ENCODE measurements around the gene SIRT5. TPM values are rescaled to one million over a fixed set of nuclear protein-coding genes. Genes with fewer than 3 reads are reported as not detected.

The SIRT5 gene
- total RNA-seq, 2 experiments from 2014 or later: 15.9 to 16.3 TPM

- peaks cover 44% of the 10 kb centered on the region for H3K36me3 Mint-ChIP-seq
- H3K4me1 Mint-ChIP-seq: peaks cover 28% of the 10 kb centered on the region
- H3K27ac Mint-ChIP-seq: no peak overlapping the region
- H3K27me3 Mint-ChIP-seq: no peaks in the 10 kb centered on the region
- POLR2A ChIA-PET: no interaction called here
- no peak for ATAC-seq (ENCODE audit: low read depth)
- no peak overlapping the region for H3K4me3 Mint-ChIP-seq
- no peaks in the 10 kb centered on the region for H3K9me3 Mint-ChIP-seq
- no peak for DNase-seq
These were observed 64.2 kb downstream of the SIRT5 start for GRCh38 chr6:13638626-13639025.

GRCh38 chr6:13641315-13641714, 66.9 kb downstream of the SIRT5 start:
- H3K4me1 Mint-ChIP-seq: peaks cover 23% of the 10 kb centered on the region
- no peak overlapping the region for H3K4me3 Mint-ChIP-seq
- no peak overlapping the region for H3K27ac Mint-ChIP-seq
- ATAC-seq (ENCODE audit: low read depth): no peak
- no peaks in the 10 kb centered on the region for H3K27me3 Mint-ChIP-seq
- H3K9me3 Mint-ChIP-seq: no peaks in the 10 kb centered on the region
- peaks cover 36% of the 10 kb centered on the region for H3K36me3 Mint-ChIP-seq
- POLR2A ChIA-PET: no interaction called here
- no peak for DNase-seq

- no peak for DNase-seq
- H3K27ac Mint-ChIP-seq: no peak overlapping the region
- no peak overlapping the region for H3K4me3 Mint-ChIP-seq
- no peaks in the 10 kb centered on the region for H3K27me3 Mint-ChIP-seq
- no peak for ATAC-seq (ENCODE audit: low read depth)
- POLR2A ChIA-PET: no interaction called here
- no peaks in the 10 kb centered on the region for H3K9me3 Mint-ChIP-seq
- H3K36me3 Mint-ChIP-seq: peaks cover 29% of the 10 kb centered on the region
- peaks cover 12% of the 10 kb centered on the region for H3K4me1 Mint-ChIP-seq
These were observed 68.7 kb downstream of the SIRT5 start for GRCh38 chr6:13643125-13643524.

- POLR2A ChIA-PET: no interaction called here
- H3K4me3 Mint-ChIP-seq: no peak overlapping the region
- ATAC-seq (ENCODE audit: low read depth) (no peak), DNase-seq (no peak)
- peaks cover 31% of the 10 kb centered on the region for H3K36me3 Mint-ChIP-seq
- no peaks in the 10 kb centered on the region for H3K27me3 Mint-ChIP-seq
- H3K27ac Mint-ChIP-seq: no peak overlapping the region
- no peaks in the 10 kb centered on the region for H3K9me3 Mint-ChIP-seq
- peaks cover 12% of the 10 kb centered on the region for H3K4me1 Mint-ChIP-seq
These were observed 74.4 kb downstream of the SIRT5 start for GRCh38 chr6:13648850-13649249.

GRCh38 chr6:13649393-13649792, 75.0 kb downstream of the SIRT5 start:
- ATAC-seq (ENCODE audit: low read depth) (no peak), DNase-seq (no peak)
- Mint-ChIP-seq H3K27ac (no peak overlapping the region), H3K4me3 (no peak overlapping the region), H3K4me1 (peaks cover 12% of the 10 kb centered on the region), H3K9me3 (no peaks in the 10 kb centered on the region), H3K36me3 (peaks cover 31% of the 10 kb centered on the region), H3K27me3 (no peaks in the 10 kb centered on the region)
- POLR2A ChIA-PET: no interaction called here

- DNase-seq (no peak), ATAC-seq (ENCODE audit: low read depth) (no peak)
- POLR2A ChIA-PET: no interaction called here
- Mint-ChIP-seq H3K27me3 (no peaks in the 10 kb centered on the region), H3K4me1 (peaks cover 17% of the 10 kb centered on the region), H3K27ac (no peak overlapping the region), H3K4me3 (no peak overlapping the region), H3K36me3 (peaks cover 33% of the 10 kb centered on the region), H3K9me3 (no peaks in the 10 kb centered on the region)
These were observed 78.9 kb downstream of the SIRT5 start for GRCh38 chr6:13653296-13653695.

- Mint-ChIP-seq H3K36me3 (peaks cover 32% of the 10 kb centered on the region), H3K27ac (no peak overlapping the region)
- POLR2A ChIA-PET: no interaction called here
These were observed 80.1 kb downstream of the SIRT5 start for GRCh38 chr6:13654496-13654895.

GRCh38 chr6:13655700-13656099, 81.3 kb downstream of the SIRT5 start:
- Mint-ChIP-seq H3K4me1 (peaks cover 14% of the 10 kb centered on the region), H3K36me3 (peaks cover 26% of the 10 kb centered on the region), H3K27ac (no peak overlapping the region), H3K9me3 (no peaks in the 10 kb centered on the region), H3K27me3 (no peaks in the 10 kb centered on the region), H3K4me3 (no peak overlapping the region)
- DNase-seq: no peak
- ATAC-seq (ENCODE audit: low read depth): no peak
- POLR2A ChIA-PET: no interaction called here

More at GRCh38 chr6:13654496-13654895, 80.1 kb downstream of the SIRT5 start:
- Mint-ChIP-seq H3K9me3 (no peaks in the 10 kb centered on the region), H3K27me3 (no peaks in the 10 kb centered on the region), H3K4me3 (no peak overlapping the region), H3K4me1 (peaks cover 15% of the 10 kb centered on the region)
- no peak for ATAC-seq (ENCODE audit: low read depth)
- no peak for DNase-seq

GRCh38 chr6:13660273-13660672, 85.9 kb downstream of the SIRT5 start:
- ATAC-seq (ENCODE audit: low read depth): no peak
- Mint-ChIP-seq H3K27me3 (no peaks in the 10 kb centered on the region), H3K9me3 (no peaks in the 10 kb centered on the region), H3K4me3 (no peak overlapping the region), H3K4me1 (peaks cover 35% of the 10 kb centered on the region), H3K36me3 (peaks cover 20% of the 10 kb centered on the region), H3K27ac (no peak overlapping the region)
- POLR2A ChIA-PET: no interaction called here
- DNase-seq: no peak

GRCh38 chr6:13660893-13661292, 86.5 kb downstream of the SIRT5 start:
- peaks cover 22% of the 10 kb centered on the region for H3K36me3 Mint-ChIP-seq
- H3K4me1 Mint-ChIP-seq: peaks cover 37% of the 10 kb centered on the region
- no peak overlapping the region for H3K4me3 Mint-ChIP-seq
- H3K27ac Mint-ChIP-seq: no peak overlapping the region
- no peak for ATAC-seq (ENCODE audit: low read depth)
- DNase-seq: no peak
- no peaks in the 10 kb centered on the region for H3K27me3 Mint-ChIP-seq
- no peaks in the 10 kb centered on the region for H3K9me3 Mint-ChIP-seq
- POLR2A ChIA-PET: no interaction called here

- H3K27me3 Mint-ChIP-seq: no peaks in the 10 kb centered on the region
- no peak for ATAC-seq (ENCODE audit: low read depth)
- POLR2A ChIA-PET: no interaction called here
- H3K4me1 Mint-ChIP-seq: peaks cover 38% of the 10 kb centered on the region
- H3K27ac Mint-ChIP-seq: no peak overlapping the region
- no peak for DNase-seq
- peaks cover 25% of the 10 kb centered on the region for H3K36me3 Mint-ChIP-seq
- no peaks in the 10 kb centered on the region for H3K9me3 Mint-ChIP-seq
- H3K4me3 Mint-ChIP-seq: no peak overlapping the region
These were observed 87.2 kb downstream of the SIRT5 start for GRCh38 chr6:13661647-13662046.

GRCh38 chr6:13662651-13663334, 88.4 kb downstream of the SIRT5 start:
- ATAC-seq (ENCODE audit: low read depth): no peak
- Mint-ChIP-seq H3K9me3 (peaks cover 2% of the 10 kb centered on the region), H3K27me3 (no peaks in the 10 kb centered on the region), H3K36me3 (peaks cover 23% of the 10 kb centered on the region), H3K4me3 (no peak overlapping the region), H3K27ac (no peak overlapping the region), H3K4me1 (peaks cover 47% of the 10 kb centered on the region)
- DNase-seq: no peak
- POLR2A ChIA-PET: no interaction called here

GRCh38 chr6:13663986-13664385, 89.6 kb downstream of the SIRT5 start:
- Mint-ChIP-seq H3K36me3 (peaks cover 30% of the 10 kb centered on the region), H3K4me1 (peaks cover 58% of the 10 kb centered on the region), H3K27ac (no peak overlapping the region), H3K4me3 (no peak overlapping the region), H3K27me3 (no peaks in the 10 kb centered on the region), H3K9me3 (peaks cover 2% of the 10 kb centered on the region)
- POLR2A ChIA-PET: no interaction called here
- ATAC-seq (ENCODE audit: low read depth) (no peak), DNase-seq (no peak)

Measured in activated naive CD8-positive, alpha-beta T cell treated with anti-CD3 and anti-CD28 coated beads, Interleukin-2, amount 10 ng/mL, durations not matched to agents 7 days and 5 days (primary cell).